HepG2 (cell line): Measurements from ENCODE around the gene NDUFS6. TPM values are rescaled to one million over a fixed set of nuclear protein-coding genes. Genes with fewer than 3 reads are reported as not detected.

Experiments
- AHDC1 ChIP-seq: sonication (generic); formaldehyde crosslinking; IDR thresholded peaks from 2 replicates; pipeline ENCODE4 v1.5.1; 2020; ENCODE audit warnings: mild to moderate bottlenecking, missing genetic modification reagents, borderline replicate concordance
- AKAP8 ChIP-seq: sonication (generic); formaldehyde crosslinking; IDR thresholded peaks from 2 replicates; pipeline ENCODE4 v1.5.1; 2020; ENCODE audit warnings: mild to moderate bottlenecking, missing genetic modification reagents
- HIC2 ChIP-seq: sonication (generic); formaldehyde crosslinking; IDR thresholded peaks from 2 replicates; pipeline ENCODE4 v1.9.0; 2022; ENCODE audit warnings: low read depth, missing genetic modification reagents
- HNRNPK ChIP-seq: fragments of 200-400 bp; formaldehyde crosslinking; IDR thresholded peaks from 2 replicates; pipeline ENCODE4 v1.6.1; 2018; ENCODE audit warnings: low read length, low read depth, moderate library complexity, mild to moderate bottlenecking; ENCODE audit not compliant: poor library complexity, severe bottlenecking
- PAWR ChIP-seq: sonication (generic); formaldehyde crosslinking; IDR thresholded peaks from 2 replicates; pipeline ENCODE4 v1.4.0; 2020; ENCODE audit warnings: missing genetic modification reagents, mild to moderate bottlenecking, borderline replicate concordance
- PHF21A ChIP-seq: sonication (generic); formaldehyde crosslinking; IDR thresholded peaks from 2 replicates; pipeline ENCODE4 v1.5.0; 2020; ENCODE audit warnings: mild to moderate bottlenecking, missing genetic modification reagents
- REST ChIP-seq, 2 experiments: IDR thresholded peaks; 2 replicates each; pipeline ENCODE4 v1.6.1; 2011 to 2012; ENCODE audit warnings: low read length in 2 of 2, borderline replicate concordance in 1 of 2, low read depth in 1 of 2, mild to moderate bottlenecking in 1 of 2, moderate library complexity in 1 of 2
- TAF15 ChIP-seq: fragments of 200-400 bp; formaldehyde crosslinking; IDR thresholded peaks from one replicate; pipeline ENCODE4 v1.6.1; 2018; ENCODE audit warnings: mild to moderate bottlenecking, low read depth, low read length; ENCODE audit not compliant: poor library complexity, severe bottlenecking
- TERF1 ChIP-seq: sonication (generic); formaldehyde crosslinking; IDR thresholded peaks from 2 replicates; pipeline ENCODE4 v1.8.0; 2022; ENCODE audit warnings: mild to moderate bottlenecking, missing genetic modification reagents, moderate library complexity
- TIGD3 ChIP-seq: sonication (generic); formaldehyde crosslinking; IDR thresholded peaks from 2 replicates; pipeline ENCODE4 v1.5.1; 2020; ENCODE audit warnings: mild to moderate bottlenecking, missing genetic modification reagents, borderline replicate concordance
- polyA plus RNA-seq, 8 experiments: library from polyadenylated mRNA; depleted of rRNA in 3 of 8; stranded (reverse) in 7 of 8; unstranded in 1 of 8; fragments of >200 nt; fragmentation: Illumina TruSeq in 4 of 8; extraction: Trizol in 4 of 8; gene quantifications; 2 replicates each; pipeline versions ENCODE4 v1.2.1 to v1.2.3, GENCODE V29; 2011 to 2016; ENCODE audit warnings: low read depth in 4 of 8, missing spikeins in 1 of 8, mixed read lengths in 1 of 8; ENCODE audit not compliant: insufficient read depth in 1 of 8
- total RNA-seq, 5 experiments: library from RNA; depleted of rRNA; stranded (reverse); fragments of >200 nt; fragmentation: Illumina TruSeq; extraction: Trizol; gene quantifications; 2 replicates each; pipeline ENCODE4 v1.2.3, GENCODE V29; 2016; ENCODE audit warnings: low read depth in 1 of 5

The NDUFS6 gene
- total and polyA plus RNA-seq, 2 of the 13 experiments (the other 11 are each of a cell fraction or from before 2014, with no cell fraction given): 23.7 to 50.4 TPM

GRCh38 chr5:1801222-1801966 is at the start of gene NDUFS6 (continued):
- TF ChIP-seq HIC2 (CRISPR knock-in tag): peak; percentile 83
- peak; percentile 50; the same call in 1 of the 2 replicates for TF ChIP-seq PHF21A (CRISPR knock-in tag)
- TF ChIP-seq HNRNPK: no peak
- TF ChIP-seq PAWR (CRISPR knock-in tag): 0 out of 2 replicates have a peak, but pooled peaks have one; percentile 73
- peak in 1 of 2 experiments; percentile 44; a peak in 1 of 4 replicates for TF ChIP-seq REST (IDR thresholded peaks at IDR 0.05; ENCODE audit: borderline replicate concordance in 1 of 2, low read depth in 1 of 2, low read length in 2 of 2)
- no peak for TF ChIP-seq AHDC1
- TF ChIP-seq TIGD3 (CRISPR knock-in tag): no peak
- TF ChIP-seq AKAP8 (CRISPR knock-in tag): 0 out of 2 replicates have a peak, but pooled peaks have one; percentile 34
- peak; percentile 55 for TF ChIP-seq TAF15
- TF ChIP-seq TERF1 (CRISPR knock-in tag): no peak
